SK-N-MC (cell line): Measurements from ENCODE around the gene DYNLRB1.

Experiments
- EZH2 ChIP-seq: fragments of 200-600 bp; sonication (generic); IDR thresholded peaks from one replicate; pipeline ENCODE4 v1.6.1; 2017; ENCODE audit warnings: antibody characterized with exemption
- POLR2AphosphoS5 ChIP-seq: IDR thresholded peaks from 2 replicates; pipeline ENCODE4 v1.6.1; 2012; ENCODE audit warnings: mild to moderate bottlenecking, low read depth, low read length, borderline replicate concordance

DNA sequence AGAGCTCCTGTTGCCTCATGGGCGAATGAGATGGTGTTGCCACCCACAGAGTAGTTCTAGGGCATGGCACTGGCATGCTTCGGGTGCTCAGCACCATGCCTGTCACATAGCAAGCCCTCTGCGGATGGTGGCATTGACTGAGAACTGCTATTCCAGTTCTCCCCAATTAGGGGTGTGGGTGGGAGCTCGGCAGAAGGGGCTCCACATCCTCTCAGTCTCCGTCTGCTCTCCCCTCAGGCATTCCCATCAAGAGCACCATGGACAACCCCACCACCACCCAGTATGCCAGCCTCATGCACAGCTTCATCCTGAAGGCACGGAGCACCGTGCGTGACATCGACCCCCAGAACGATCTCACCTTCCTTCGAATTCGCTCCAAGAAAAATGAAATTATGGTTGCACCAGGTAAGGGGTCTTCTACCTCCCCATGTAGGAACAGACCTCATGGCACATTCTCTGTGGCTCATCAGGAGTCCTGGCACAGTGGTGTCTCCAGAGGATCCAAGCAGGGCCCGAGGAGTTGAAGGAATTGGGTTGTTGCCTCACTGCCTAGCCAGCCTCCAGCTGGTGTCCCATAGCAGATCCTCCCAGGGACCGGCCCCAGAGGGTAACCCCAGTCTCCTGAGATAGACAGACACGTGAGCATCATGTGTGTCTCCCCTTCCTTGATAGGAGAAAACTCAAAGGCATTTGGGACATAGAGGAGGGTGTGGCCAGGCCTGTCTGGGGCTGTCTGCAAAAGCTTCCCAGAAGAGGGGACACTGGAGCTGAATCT is 18.4 kb downstream of the DYNLRB1 start:
- TF ChIP-seq EZH2 (no peak), POLR2AphosphoS5 (no peak)
